Measurements from ENCODE around the gene KAZN.
A peak's percentile ranks its signal among the peaks of the same experiment; 100 is the strongest.
"Not testable (repeated sequence)": the region's sequence is repeated elsewhere in the genome, so short reads cannot be mapped to it uniquely, and the experiment has no call there.

KAZN gene

GRCh38 chr1:14961661-14962267 lies 363.3 kb downstream of the KAZN start:
- no peak for DNase-seq (ENCODE audit: low read depth)
- Histone ChIP-seq H3K9me3 (ENCODE audit: control insufficient read depth, low read length) (no peaks in the 10 kb centered on the region), H3K4me1 (ENCODE audit: control insufficient read depth, insufficient read depth, low read length) (no peaks in the 10 kb centered on the region), H3K36me3 (ENCODE audit: control insufficient read depth, insufficient read depth, low read length, severe bottlenecking) (peaks cover 37% of the 10 kb centered on the region), H3K27me3 (replicated peaks; ENCODE audit: control insufficient read depth, insufficient read depth, low read length) (no peaks in the 10 kb centered on the region), H3K9ac (ENCODE audit: low read length) (no peak overlapping the region), H3K4me3 (ENCODE audit: low read length) (no peak overlapping the region)

GRCh38 chr1:14962407-14962806 lies 363.9 kb downstream of the KAZN start:
- H3K27me3 ChIP-seq (replicated peaks; ENCODE audit: control insufficient read depth, insufficient read depth, low read length): no peaks in the 10 kb centered on the region
- peaks cover 37% of the 10 kb centered on the region for H3K36me3 ChIP-seq (ENCODE audit: control insufficient read depth, insufficient read depth, low read length, severe bottlenecking)
- no peaks in the 10 kb centered on the region for H3K4me1 ChIP-seq (ENCODE audit: control insufficient read depth, insufficient read depth, low read length)
- no peak overlapping the region for H3K9ac ChIP-seq (ENCODE audit: low read length)
- no peak for DNase-seq (ENCODE audit: low read depth)
- H3K9me3 ChIP-seq (ENCODE audit: control insufficient read depth, low read length): no peaks in the 10 kb centered on the region
- H3K4me3 ChIP-seq (ENCODE audit: low read length): no peak overlapping the region

- peaks cover 37% of the 10 kb centered on the region for H3K36me3 ChIP-seq (ENCODE audit: control insufficient read depth, insufficient read depth, low read length, severe bottlenecking)
- H3K4me1 ChIP-seq (ENCODE audit: control insufficient read depth, insufficient read depth, low read length): peaks cover 11% of the 10 kb centered on the region
- H3K9ac ChIP-seq (ENCODE audit: low read length); DNase-seq (ENCODE audit: low read depth); H3K27me3 ChIP-seq (replicated peaks; ENCODE audit: control insufficient read depth, insufficient read depth, low read length); H3K9me3 ChIP-seq (ENCODE audit: control insufficient read depth, low read length); H3K4me3 ChIP-seq (ENCODE audit: low read length): not testable (repeated sequence)
Measured at GRCh38 chr1:14963791-14964710, 365.6 kb downstream of the KAZN start.

GRCh38 chr1:14964711-14965055 lies 366.2 kb downstream of the KAZN start:
- Histone ChIP-seq H3K9ac (ENCODE audit: low read length) (no peak overlapping the region), H3K36me3 (ENCODE audit: control insufficient read depth, insufficient read depth, low read length, severe bottlenecking) (peaks cover 37% of the 10 kb centered on the region), H3K4me3 (ENCODE audit: low read length) (no peak overlapping the region), H3K27me3 (replicated peaks; ENCODE audit: control insufficient read depth, insufficient read depth, low read length) (no peaks in the 10 kb centered on the region), H3K4me1 (ENCODE audit: control insufficient read depth, insufficient read depth, low read length) (peaks cover 17% of the 10 kb centered on the region), H3K9me3 (ENCODE audit: control insufficient read depth, low read length) (no peaks in the 10 kb centered on the region)
- no peak for DNase-seq (ENCODE audit: low read depth)

GRCh38 chr1:14968251-14968851 lies 369.9 kb downstream of the KAZN start:
- H3K9me3 ChIP-seq (ENCODE audit: control insufficient read depth, low read length): no peaks in the 10 kb centered on the region
- peaks cover 13% of the 10 kb centered on the region for H3K36me3 ChIP-seq (ENCODE audit: control insufficient read depth, insufficient read depth, low read length, severe bottlenecking)
- H3K4me3 ChIP-seq (ENCODE audit: low read length): peak overlapping the region; percentile 33
- H3K27me3 ChIP-seq (replicated peaks; ENCODE audit: control insufficient read depth, insufficient read depth, low read length): no peaks in the 10 kb centered on the region
- H3K4me1 ChIP-seq (ENCODE audit: control insufficient read depth, insufficient read depth, low read length): peaks cover 31% of the 10 kb centered on the region
- DNase-seq (ENCODE audit: low read depth): peak; percentile 83
- H3K9ac ChIP-seq (ENCODE audit: low read length): peak overlapping the region; percentile 58

- Histone ChIP-seq H3K9ac (ENCODE audit: low read length) (peak overlapping the region; percentile 58), H3K9me3 (ENCODE audit: control insufficient read depth, low read length) (peaks cover 5% of the 10 kb centered on the region), H3K4me3 (ENCODE audit: low read length) (peak overlapping the region; percentile 33), H3K27me3 (replicated peaks; ENCODE audit: control insufficient read depth, insufficient read depth, low read length) (no peaks in the 10 kb centered on the region), H3K36me3 (ENCODE audit: control insufficient read depth, insufficient read depth, low read length, severe bottlenecking) (peaks cover 11% of the 10 kb centered on the region), H3K4me1 (ENCODE audit: control insufficient read depth, insufficient read depth, low read length) (peaks cover 31% of the 10 kb centered on the region)
- no peak for DNase-seq (ENCODE audit: low read depth)
Measured at GRCh38 chr1:14969006-14969405, 370.5 kb downstream of the KAZN start.

- no peaks in the 10 kb centered on the region for H3K27me3 ChIP-seq (replicated peaks; ENCODE audit: control insufficient read depth, insufficient read depth, low read length)
- peak overlapping the region; percentile 39 for H3K4me3 ChIP-seq (ENCODE audit: low read length)
- peak overlapping the region; percentile 37 for H3K9ac ChIP-seq (ENCODE audit: low read length)
- H3K9me3 ChIP-seq (ENCODE audit: control insufficient read depth, low read length): peaks cover 6% of the 10 kb centered on the region
- peaks cover 31% of the 10 kb centered on the region for H3K4me1 ChIP-seq (ENCODE audit: control insufficient read depth, insufficient read depth, low read length)
- H3K36me3 ChIP-seq (ENCODE audit: control insufficient read depth, insufficient read depth, low read length, severe bottlenecking): peaks cover 5% of the 10 kb centered on the region
- peak; percentile 94 for DNase-seq (ENCODE audit: low read depth)
Measured at GRCh38 chr1:14970115-14970798, 371.8 kb downstream of the KAZN start.

- DNase-seq (ENCODE audit: low read depth): no peak
- peak overlapping the region; percentile 37 for H3K9ac ChIP-seq (ENCODE audit: low read length)
- H3K4me3 ChIP-seq (ENCODE audit: low read length): peak overlapping the region; percentile 39
- peaks cover 6% of the 10 kb centered on the region for H3K9me3 ChIP-seq (ENCODE audit: control insufficient read depth, low read length)
- no peaks in the 10 kb centered on the region for H3K27me3 ChIP-seq (replicated peaks; ENCODE audit: control insufficient read depth, insufficient read depth, low read length)
- peaks cover 31% of the 10 kb centered on the region for H3K4me1 ChIP-seq (ENCODE audit: control insufficient read depth, insufficient read depth, low read length)
- H3K36me3 ChIP-seq (ENCODE audit: control insufficient read depth, insufficient read depth, low read length, severe bottlenecking): peaks cover under 1% of the 10 kb centered on the region
Measured at GRCh38 chr1:14970799-14971141, 372.3 kb downstream of the KAZN start.

- Histone ChIP-seq H3K9ac (ENCODE audit: low read length) (peak overlapping the region; percentile 56), H3K4me3 (ENCODE audit: low read length) (peak overlapping the region; percentile 32), H3K4me1 (ENCODE audit: control insufficient read depth, insufficient read depth, low read length) (peaks cover 31% of the 10 kb centered on the region), H3K36me3 (ENCODE audit: control insufficient read depth, insufficient read depth, low read length, severe bottlenecking) (no peaks in the 10 kb centered on the region), H3K27me3 (replicated peaks; ENCODE audit: control insufficient read depth, insufficient read depth, low read length) (no peaks in the 10 kb centered on the region), H3K9me3 (ENCODE audit: control insufficient read depth, low read length) (peaks cover 6% of the 10 kb centered on the region)
- DNase-seq (ENCODE audit: low read depth): no peak
Measured at GRCh38 chr1:14971221-14971620, 372.7 kb downstream of the KAZN start.

- no peaks in the 10 kb centered on the region for H3K36me3 ChIP-seq (ENCODE audit: control insufficient read depth, insufficient read depth, low read length, severe bottlenecking)
- DNase-seq (ENCODE audit: low read depth): no peak
- H3K9ac ChIP-seq (ENCODE audit: low read length): no peak overlapping the region
- no peaks in the 10 kb centered on the region for H3K27me3 ChIP-seq (replicated peaks; ENCODE audit: control insufficient read depth, insufficient read depth, low read length)
- peaks cover 31% of the 10 kb centered on the region for H3K4me1 ChIP-seq (ENCODE audit: control insufficient read depth, insufficient read depth, low read length)
- no peak overlapping the region for H3K4me3 ChIP-seq (ENCODE audit: low read length)
- H3K9me3 ChIP-seq (ENCODE audit: control insufficient read depth, low read length): peaks cover 6% of the 10 kb centered on the region
Measured at GRCh38 chr1:14972107-14972506, 373.6 kb downstream of the KAZN start.

- H3K4me1 ChIP-seq (ENCODE audit: control insufficient read depth, insufficient read depth, low read length): peaks cover 23% of the 10 kb centered on the region
Measured at GRCh38 chr1:14973773-14974172, 375.3 kb downstream of the KAZN start.

More at GRCh38 chr1:14973773-14974172, 375.3 kb downstream of the KAZN start:
- Histone ChIP-seq H3K36me3 (ENCODE audit: control insufficient read depth, insufficient read depth, low read length, severe bottlenecking) (no peaks in the 10 kb centered on the region), H3K9me3 (ENCODE audit: control insufficient read depth, low read length) (peaks cover 6% of the 10 kb centered on the region), H3K27me3 (replicated peaks; ENCODE audit: control insufficient read depth, insufficient read depth, low read length) (no peaks in the 10 kb centered on the region), H3K9ac (ENCODE audit: low read length) (no peak overlapping the region), H3K4me3 (ENCODE audit: low read length) (no peak overlapping the region)
- no peak for DNase-seq (ENCODE audit: low read depth)

Data from adipocyte (in vitro differentiated cells).